Mesendoderm (in vitro differentiated cells): Measurements from ENCODE around the gene CAST.

Source experiments
- DNase-seq: peaks from one replicate; pipeline ENCODE4 v3.0.0; 2013
- H2AK5ac ChIP-seq: 2 replicates; pipeline ENCODE4 v1.6.1; 2013; ENCODE audit warnings: low read length, inconsistent platforms
- H2BK120ac ChIP-seq: 2 replicates; pipeline ENCODE4 v1.6.1; 2013; ENCODE audit warnings: low read depth, mild to moderate bottlenecking, low read length, moderate library complexity, mixed read lengths
- H2BK15ac ChIP-seq: replicated peaks from 2 replicates; pipeline ENCODE4 v1.6.1; 2013; ENCODE audit warnings: low read depth, mild to moderate bottlenecking, moderate library complexity
- H2BK5ac ChIP-seq: 2 replicates; pipeline ENCODE4 v1.6.1; 2013; ENCODE audit warnings: low read length, inconsistent platforms
- H3K18ac ChIP-seq: 2 replicates; pipeline ENCODE4 v1.6.1; 2013; ENCODE audit warnings: mild to moderate bottlenecking, low read length, mixed read lengths
- H3K23ac ChIP-seq: one replicate; pipeline ENCODE4 v1.6.1; 2013; ENCODE audit warnings: low read length
- H3K27ac ChIP-seq: 2 replicates; pipeline ENCODE4 v1.5.1; 2013; ENCODE audit warnings: low read depth, mild to moderate bottlenecking, inconsistent platforms, low read length, moderate library complexity
- H3K27me3 ChIP-seq: 2 replicates; pipeline ENCODE4 v1.6.1; 2013; ENCODE audit warnings: low read length, control low read depth, mild to moderate bottlenecking, inconsistent platforms; ENCODE audit not compliant: insufficient read depth, poor library complexity
- H3K36me3 ChIP-seq: 2 replicates; pipeline ENCODE4 v1.6.1; 2013; ENCODE audit warnings: low read length, inconsistent platforms; ENCODE audit not compliant: control insufficient read depth, insufficient read depth
- H3K4ac ChIP-seq: one replicate; pipeline ENCODE4 v1.6.1; 2013; ENCODE audit warnings: low read depth, mild to moderate bottlenecking, low read length, moderate library complexity
- H3K4me1 ChIP-seq: 2 replicates; pipeline ENCODE4 v1.6.1; 2013; ENCODE audit warnings: low read depth, low read length, inconsistent platforms; ENCODE audit not compliant: control insufficient read depth
- H3K4me2 ChIP-seq: 2 replicates; pipeline ENCODE4 v1.6.1; 2013; ENCODE audit warnings: low read length
- H3K4me3 ChIP-seq: 2 replicates; pipeline ENCODE4 v1.5.1; 2013; ENCODE audit warnings: mild to moderate bottlenecking, low read length
- H3K56ac ChIP-seq: one replicate; pipeline ENCODE4 v1.6.1; 2013; ENCODE audit warnings: low read length
- H3K79me1 ChIP-seq: 2 replicates; pipeline ENCODE4 v1.6.1; 2013; ENCODE audit warnings: low read length, inconsistent platforms
- H3K79me2 ChIP-seq: 2 replicates; pipeline ENCODE4 v1.6.1; 2013; ENCODE audit warnings: mild to moderate bottlenecking, low read length; ENCODE audit not compliant: control insufficient read depth, insufficient read depth
- H3K9ac ChIP-seq: 2 replicates; pipeline ENCODE4 v1.6.1; 2013; ENCODE audit warnings: low read length, inconsistent platforms
- H4K5ac ChIP-seq: one replicate; pipeline ENCODE4 v1.6.1; 2013; ENCODE audit warnings: low read length
- H4K8ac ChIP-seq: one replicate; pipeline ENCODE4 v1.6.1; 2013; ENCODE audit warnings: low read depth, mild to moderate bottlenecking, control low read depth, low read length, moderate library complexity
- WGBS: extraction: QIAGEN DNeasy Blood & Tissue Kit; methylation state at CpG from one replicate; pipeline ENCODE4 v1.1.7; 2013; ENCODE audit warnings: low lambda C conversion rate, missing lambda C conversion rate; ENCODE audit not compliant: insufficient coverage; ENCODE audit errors: extremely low coverage; 5-methylcytosine and 5-hydroxymethylcytosine counted together

CAST gene

DNA sequence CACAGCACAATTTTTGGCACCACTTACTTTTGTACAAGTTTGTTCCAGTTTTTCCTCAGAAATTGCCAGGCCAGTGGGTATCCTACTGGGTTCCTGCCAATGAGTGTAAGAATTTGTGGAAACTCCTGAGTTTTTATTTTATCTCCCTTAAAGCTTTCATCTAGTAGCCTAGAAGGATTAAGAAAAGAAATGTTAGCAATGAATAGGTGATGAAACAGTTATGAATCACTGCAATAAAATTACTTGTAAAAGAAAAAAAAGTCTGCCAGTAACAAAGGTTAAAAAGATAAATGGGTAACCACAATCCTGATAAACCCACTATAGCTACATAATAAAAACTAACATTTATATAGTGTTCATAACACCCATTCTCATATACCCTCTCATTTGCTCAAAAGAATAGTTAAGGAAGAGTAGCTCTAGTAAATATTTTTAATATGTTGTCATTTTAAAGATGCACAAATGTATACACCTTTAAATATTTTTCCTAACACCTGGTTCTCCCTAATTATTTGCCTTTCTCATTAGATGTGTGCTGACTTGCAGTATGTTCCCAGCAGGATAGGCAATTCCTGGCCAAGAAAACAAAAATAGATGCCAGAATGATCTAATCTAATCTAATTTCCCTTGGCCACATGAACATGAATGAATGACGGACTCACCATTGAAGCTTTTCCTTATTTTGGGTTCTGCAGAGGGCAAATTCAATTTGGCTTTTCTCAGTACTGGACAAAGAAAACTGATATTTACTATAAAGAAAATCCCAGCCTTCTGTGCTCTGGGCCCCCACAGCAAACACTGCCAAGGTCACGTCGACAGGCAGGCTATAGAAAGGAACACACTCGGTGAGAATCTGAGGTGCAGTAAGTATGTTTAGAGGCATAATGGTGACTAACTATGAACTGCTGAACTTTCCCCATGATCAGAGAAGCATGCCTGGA, 119.1 kb downstream of the CAST start:
- no peak overlapping the region for H3K4me2 ChIP-seq
- H3K27ac ChIP-seq, result no peak overlapping the region
- no peaks in the 10 kb centered on the region for H3K36me3 ChIP-seq
- H3K23ac ChIP-seq, result no peak overlapping the region
- no peak overlapping the region for H4K8ac ChIP-seq
- no peak overlapping the region for H3K56ac ChIP-seq
- no peak overlapping the region for H4K5ac ChIP-seq
- no peaks in the 10 kb centered on the region for H3K27me3 ChIP-seq
- H2BK120ac ChIP-seq, result no peak overlapping the region
- DNase-seq, result no peak
- no peak overlapping the region for H2BK15ac ChIP-seq
- H3K4me3 ChIP-seq, result no peak overlapping the region
- no peaks in the 10 kb centered on the region for H3K79me1 ChIP-seq
- no peak overlapping the region for H2BK5ac ChIP-seq
- no peak overlapping the region for H3K9ac ChIP-seq
- no CpG with 5 or more reads among the region's 4 CpGs for WGBS
- no peak overlapping the region for H3K4ac ChIP-seq
- H3K79me2 ChIP-seq, result no peaks in the 10 kb centered on the region
- no peak overlapping the region for H3K18ac ChIP-seq
- H3K4me1 ChIP-seq, result no peaks in the 10 kb centered on the region
- no peak overlapping the region for H2AK5ac ChIP-seq

DNA sequence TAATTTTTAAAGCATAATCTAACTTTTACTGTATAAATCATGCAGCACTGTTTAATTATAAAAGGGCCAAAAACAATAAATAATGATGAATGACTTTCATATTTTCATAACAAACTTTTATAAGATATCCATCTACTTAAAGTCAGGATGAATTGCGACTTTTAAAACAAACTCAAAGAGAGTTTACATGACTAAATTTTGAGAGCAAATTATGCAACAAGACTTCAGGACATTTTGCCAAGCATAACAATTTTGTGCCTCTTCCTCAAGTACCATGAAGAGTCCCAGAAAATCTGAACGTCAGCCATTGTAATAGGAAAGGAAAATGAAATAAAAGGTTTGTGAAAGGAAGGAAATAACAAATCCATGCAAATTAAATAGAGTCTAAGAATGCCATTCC, 121.2 kb downstream of the CAST start:
- Histone ChIP-seq H3K4ac (no peak overlapping the region), H3K4me2 (no peak overlapping the region), H4K5ac (no peak overlapping the region), H2AK5ac (no peak overlapping the region), H3K23ac (no peak overlapping the region), H2BK15ac (no peak overlapping the region), H2BK5ac (no peak overlapping the region), H4K8ac (no peak overlapping the region), H3K4me3 (no peak overlapping the region), H3K27me3 (no peaks in the 10 kb centered on the region), H3K36me3 (no peaks in the 10 kb centered on the region), H3K79me1 (no peaks in the 10 kb centered on the region), H2BK120ac (no peak overlapping the region), H3K56ac (no peak overlapping the region), H3K79me2 (no peaks in the 10 kb centered on the region), H3K27ac (no peak overlapping the region), H3K4me1 (no peaks in the 10 kb centered on the region), H3K9ac (no peak overlapping the region), H3K18ac (no peak overlapping the region)
- no CpG with 5 or more reads among the region's 2 CpGs for WGBS
- DNase-seq, result no peak

DNA sequence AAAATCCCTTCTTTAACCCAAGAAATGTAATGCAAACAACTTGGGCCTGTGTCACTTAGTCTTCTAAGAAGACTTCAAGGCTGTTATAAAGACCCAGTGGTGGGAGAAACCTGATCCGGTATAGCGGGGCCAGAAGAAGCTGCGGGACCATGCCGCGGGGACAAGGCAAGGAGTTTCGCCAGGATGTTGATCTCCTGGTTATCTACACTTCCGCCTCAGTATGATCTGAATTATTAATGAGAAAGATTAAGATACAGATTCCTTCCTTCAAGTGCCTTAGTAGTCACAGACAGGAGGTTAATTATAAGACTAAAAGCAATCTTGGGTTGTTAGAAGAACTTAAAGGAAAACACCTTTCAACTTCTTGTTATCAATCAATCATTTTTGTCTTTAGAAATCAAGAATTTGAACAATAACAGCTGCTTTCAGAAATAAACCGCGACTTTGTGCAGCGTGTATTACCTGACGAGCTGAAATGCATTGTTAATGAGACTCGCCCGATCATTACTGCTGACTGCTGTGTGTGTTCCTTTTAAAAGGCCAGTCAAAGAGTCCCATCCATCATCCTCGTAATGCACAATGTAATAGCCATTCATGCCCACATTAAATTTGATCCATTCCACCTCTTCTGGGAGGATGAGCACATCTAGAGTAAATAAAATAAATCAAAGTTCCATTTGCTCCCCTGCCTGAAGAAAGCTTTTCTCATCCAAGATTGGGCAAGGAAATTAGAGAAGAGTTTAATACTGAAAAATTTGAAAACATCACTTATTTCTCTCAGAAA, 123.3 kb downstream of the CAST start:
- Histone ChIP-seq H3K23ac (no peak overlapping the region), H2BK5ac (no peak overlapping the region), H4K8ac (no peak overlapping the region), H3K18ac (no peak overlapping the region), H2AK5ac (no peak overlapping the region), H3K4me3 (no peak overlapping the region), H3K4me2 (no peak overlapping the region), H3K36me3 (no peaks in the 10 kb centered on the region), H3K56ac (no peak overlapping the region), H3K27ac (no peak overlapping the region), H2BK120ac (no peak overlapping the region), H3K79me1 (no peaks in the 10 kb centered on the region), H4K5ac (no peak overlapping the region), H3K4ac (no peak overlapping the region), H3K4me1 (no peaks in the 10 kb centered on the region), H3K9ac (no peak overlapping the region), H2BK15ac (no peak overlapping the region), H3K27me3 (no peaks in the 10 kb centered on the region), H3K79me2 (no peaks in the 10 kb centered on the region)
- WGBS, result no CpG with 5 or more reads among the region's 14 CpGs
- no peak for DNase-seq

DNA sequence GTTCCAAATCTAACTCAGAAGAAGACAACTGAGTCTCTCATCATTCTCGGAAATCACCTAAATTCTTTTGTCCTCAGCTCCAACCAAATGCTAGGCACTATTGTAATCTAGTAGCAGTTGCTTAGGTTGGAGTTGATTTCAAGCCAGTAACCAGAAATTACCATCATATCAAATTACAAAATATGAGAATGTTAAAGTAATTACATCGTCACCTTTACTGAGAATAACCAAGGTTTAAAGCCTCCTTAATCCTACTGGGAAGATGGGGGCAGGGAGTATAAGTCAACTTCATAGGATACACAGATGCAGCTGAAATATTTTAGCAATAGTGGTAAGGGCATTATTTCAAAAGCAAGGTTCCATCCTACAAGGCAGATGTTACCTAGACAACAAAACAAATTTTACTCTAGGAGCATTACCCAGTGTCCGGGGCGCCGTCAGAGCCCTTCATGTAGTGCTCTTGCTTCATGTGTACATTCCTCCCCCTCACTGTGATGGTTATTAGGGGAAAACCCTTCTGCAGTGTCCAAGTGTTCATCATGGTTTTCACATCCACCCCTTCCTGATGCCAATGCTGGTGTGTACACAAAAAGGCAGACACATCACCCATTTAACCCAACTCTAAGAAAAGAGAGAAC, 126.1 kb downstream of the CAST start:
- Histone ChIP-seq H3K36me3 (no peaks in the 10 kb centered on the region), H2BK120ac (no peak overlapping the region), H3K27ac (no peak overlapping the region), H2BK15ac (no peak overlapping the region), H3K4me2 (no peak overlapping the region), H3K79me2 (no peaks in the 10 kb centered on the region), H2AK5ac (no peak overlapping the region), H3K4me3 (no peak overlapping the region), H3K9ac (no peak overlapping the region), H3K23ac (no peak overlapping the region), H4K5ac (no peak overlapping the region), H3K27me3 (no peaks in the 10 kb centered on the region), H3K79me1 (no peaks in the 10 kb centered on the region), H3K18ac (no peak overlapping the region), H2BK5ac (no peak overlapping the region), H4K8ac (no peak overlapping the region), H3K4me1 (no peaks in the 10 kb centered on the region), H3K56ac (no peak overlapping the region), H3K4ac (no peak overlapping the region)
- no peak for DNase-seq
- no CpG with 5 or more reads among the region's 5 CpGs for WGBS

DNA sequence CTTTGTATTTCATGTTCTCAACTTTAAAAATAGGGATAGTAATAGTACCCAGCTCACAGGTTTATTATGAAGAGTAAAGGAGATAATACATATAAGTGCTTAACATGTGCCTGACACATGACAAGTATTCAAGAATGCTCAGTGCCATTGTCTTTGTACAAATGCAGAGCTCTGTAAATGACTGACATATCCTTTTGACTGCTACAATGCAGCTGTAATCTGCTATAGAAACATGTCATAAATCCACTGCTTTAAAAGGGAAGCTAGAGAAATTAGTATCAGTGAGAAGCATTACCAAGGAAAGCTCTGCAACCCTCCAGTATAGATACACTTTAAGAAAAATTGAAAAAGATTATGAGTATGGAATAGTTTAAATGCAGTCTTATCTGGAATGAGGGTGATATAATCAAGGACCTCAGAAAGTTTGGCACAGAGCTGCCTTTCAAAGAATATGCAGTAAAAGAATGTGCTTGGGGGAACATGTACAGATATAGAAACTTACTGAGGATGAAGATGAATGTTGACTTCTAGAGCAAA, 127.7 kb downstream of the CAST start:
- no peak overlapping the region for H4K8ac ChIP-seq
- no peaks in the 10 kb centered on the region for H3K27me3 ChIP-seq
- H4K5ac ChIP-seq, result no peak overlapping the region
- no peaks in the 10 kb centered on the region for H3K4me1 ChIP-seq
- H3K79me2 ChIP-seq, result no peaks in the 10 kb centered on the region
- H3K4ac ChIP-seq, result no peak overlapping the region
- no peaks in the 10 kb centered on the region for H3K79me1 ChIP-seq
- H2BK120ac ChIP-seq, result no peak overlapping the region
- no peak overlapping the region for H3K4me2 ChIP-seq
- no peak overlapping the region for H2BK5ac ChIP-seq
- H3K36me3 ChIP-seq, result no peaks in the 10 kb centered on the region
- H3K9ac ChIP-seq, result no peak overlapping the region
- H3K23ac ChIP-seq, result no peak overlapping the region
- H2BK15ac ChIP-seq, result no peak overlapping the region
- no peak for DNase-seq
- no peak overlapping the region for H3K4me3 ChIP-seq
- H2AK5ac ChIP-seq, result no peak overlapping the region
- H3K27ac ChIP-seq, result no peak overlapping the region
- H3K18ac ChIP-seq, result no peak overlapping the region
- no peak overlapping the region for H3K56ac ChIP-seq
